ENCODE data around the gene CACNA2D2. TPM values are rescaled to one million over a fixed set of nuclear protein-coding genes. Genes with fewer than 3 reads are reported as not detected.

CACNA2D2 gene
- total RNA-seq, result under 1 TPM; 0.45 to 0.55 TPM

DNA sequence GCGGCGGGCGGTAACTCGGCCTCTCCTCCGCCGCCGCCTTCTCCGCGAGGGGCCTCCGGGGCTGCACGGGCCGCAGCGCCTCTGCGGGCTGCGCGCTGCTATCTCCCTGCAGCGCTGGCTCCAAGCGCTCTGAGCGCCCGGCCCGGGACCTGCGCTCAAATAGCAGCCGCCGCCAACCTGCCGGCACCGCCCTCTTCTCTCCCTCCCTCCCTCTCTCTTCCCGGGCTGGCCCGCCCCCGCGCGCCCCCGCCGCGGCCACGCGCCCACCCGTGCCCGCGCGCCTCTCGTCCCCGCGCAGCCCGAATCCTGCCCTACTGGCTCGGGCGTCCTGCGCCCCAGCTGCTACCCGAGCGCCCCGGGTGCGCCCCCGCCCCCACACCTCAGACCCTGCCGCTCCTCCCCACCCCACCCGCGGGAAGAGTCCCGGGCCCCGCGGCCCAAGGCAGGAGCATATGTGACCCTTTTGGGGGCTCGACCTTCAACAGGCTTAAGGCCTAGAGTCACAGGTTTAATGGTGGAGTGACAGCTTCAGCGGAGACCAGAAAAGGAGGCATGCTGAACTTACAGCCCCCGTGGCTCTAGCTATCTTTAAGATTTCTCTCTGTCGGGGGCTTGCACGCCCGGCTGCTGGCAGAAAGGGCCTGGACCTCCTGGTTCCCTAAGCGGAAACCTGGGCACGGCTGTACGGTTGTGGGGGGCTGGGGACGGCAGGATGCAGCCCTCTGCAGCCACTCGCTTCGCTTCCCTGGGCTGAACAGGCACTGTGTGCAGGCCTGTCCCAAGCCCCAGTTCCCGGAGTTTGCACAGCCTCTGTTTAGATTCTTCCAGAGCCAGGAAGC, at the start of gene CACNA2D2:
Gene CACNA2D2, minus strand, starts transcription at position 131 of the 839 bp plus-strand sequence. CDS start 211 bp downstream, outside the sequence.
- peak; percentile 47 for DNase-seq
- H3K4me1 Mint-ChIP-seq, result peaks cover 3% of the 10 kb centered on the region
- peak within 1 kb of the TSS; percentile 43 for H3K4me3 Mint-ChIP-seq
- ChIA-PET CTCF (no interaction called here), POLR2A (interaction anchor here (1.0 kb wide), 1 partner anchor 10 kb away, joined by 3 read pairs; no protein-coding TSS in a partner anchor)
- H3K27ac Mint-ChIP-seq, result no peak within 1 kb of the TSS
- peaks cover 48% of the 10 kb centered on the region for H3K27me3 Mint-ChIP-seq
- H3K36me3 Mint-ChIP-seq (ENCODE audit: low read depth), result no peaks in the 10 kb centered on the region
- no peaks in the 10 kb centered on the region for H3K9me3 Mint-ChIP-seq

DNA sequence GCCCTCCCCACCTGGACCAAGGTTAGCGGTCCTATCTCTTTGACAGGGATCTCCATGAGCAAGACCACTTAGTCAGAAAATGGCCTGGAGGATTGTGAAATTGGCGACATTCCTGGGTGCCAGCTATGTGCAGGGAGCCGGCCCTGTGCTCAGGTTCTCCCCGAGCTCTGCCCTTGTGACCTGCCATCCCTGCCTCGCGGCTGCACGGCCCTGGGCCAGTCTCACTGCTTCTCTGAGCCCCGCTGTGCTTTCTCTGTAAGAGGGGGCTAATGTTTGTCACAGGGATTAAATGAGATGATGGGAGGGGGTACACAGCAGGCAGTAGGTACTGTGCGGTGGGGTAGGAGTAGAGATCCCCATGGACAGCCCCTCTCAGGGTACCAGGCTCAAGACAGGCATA, 49.2 kb upstream of the CACNA2D2 start:
- no peak for DNase-seq
- H3K27ac Mint-ChIP-seq, result no peak overlapping the region
- H3K9me3 Mint-ChIP-seq, result no peaks in the 10 kb centered on the region
- no peak overlapping the region for H3K4me3 Mint-ChIP-seq
- H3K4me1 Mint-ChIP-seq, result peaks cover 10% of the 10 kb centered on the region
- POLR2A ChIA-PET, result interaction anchor here (3.9 kb wide), 1 partner anchor 18 kb away, joined by 27 read pairs; the partner anchor contains the start of gene HEMK1
- CTCF ChIA-PET, result interaction anchor here (0.6 to 2.0 kb wide), 2 partner anchors 61 to 206 kb away, joined by 3 to 9 read pairs; no protein-coding TSS in a partner anchor
- no peaks in the 10 kb centered on the region for H3K36me3 Mint-ChIP-seq (ENCODE audit: low read depth)
- H3K27me3 Mint-ChIP-seq, result no peaks in the 10 kb centered on the region

DNA sequence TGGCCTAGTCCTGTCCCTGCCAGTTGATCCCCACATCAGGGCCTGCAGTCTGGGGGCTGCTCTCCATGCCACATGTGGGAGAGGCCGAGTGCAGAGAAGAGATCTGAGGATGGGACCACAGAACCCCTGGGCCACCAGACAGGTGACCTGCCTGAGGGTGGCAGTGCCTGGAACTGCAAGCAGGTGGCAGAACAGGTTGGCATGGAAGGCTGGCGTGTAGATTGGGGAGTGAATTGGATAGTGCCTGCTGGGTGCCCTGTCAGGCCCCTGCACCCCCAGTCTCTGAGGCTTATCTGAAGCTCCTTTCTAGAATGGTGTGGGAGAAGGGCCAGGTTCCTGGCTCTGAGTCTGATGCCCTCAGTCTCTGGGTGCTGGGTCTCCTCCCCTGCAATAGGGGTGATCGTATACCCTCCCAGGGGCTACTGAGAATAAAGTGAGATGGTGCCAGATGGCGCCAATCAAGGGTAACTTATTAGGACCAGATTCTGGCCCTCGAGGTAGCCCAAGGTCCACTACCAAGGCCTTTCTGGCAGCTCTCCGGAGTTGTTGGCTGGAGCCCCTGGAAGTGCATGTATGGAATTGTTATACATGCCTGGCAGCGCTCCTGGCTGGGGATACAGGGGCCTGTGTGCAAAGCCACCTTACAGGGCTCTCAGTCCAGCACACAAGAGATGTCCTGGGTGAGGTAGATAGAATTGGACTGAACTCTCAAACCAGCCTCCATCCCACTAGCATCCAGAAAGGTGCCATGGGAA, 48.4 kb upstream of the CACNA2D2 start:
- no peaks in the 10 kb centered on the region for H3K36me3 Mint-ChIP-seq (ENCODE audit: low read depth)

GRCh38 chr3:50551054-50551659, 47.7 kb upstream of the CACNA2D2 start:
- no peak overlapping the region for H3K4me3 Mint-ChIP-seq
- H3K36me3 Mint-ChIP-seq (ENCODE audit: low read depth), result no peaks in the 10 kb centered on the region
- no peaks in the 10 kb centered on the region for H3K9me3 Mint-ChIP-seq
- DNase-seq, result no peak
- ChIA-PET CTCF (interaction anchor here (0.7 to 2.0 kb wide), 10 partner anchors 9 to 201 kb away, joined by 3 to 9 read pairs (median 3); partner anchors contain the start of genes C3orf18, CISH, CYB561D2 and HEMK1), POLR2A (interaction anchor here (0.6 to 1.6 kb wide), 4 partner anchors 9 to 214 kb away, joined by 3 read pairs; no protein-coding TSS in a partner anchor)
- no peak overlapping the region for H3K27ac Mint-ChIP-seq
- H3K27me3 Mint-ChIP-seq, result no peaks in the 10 kb centered on the region
- H3K4me1 Mint-ChIP-seq, result peaks cover 10% of the 10 kb centered on the region

More for the DNA sequence above, 48.4 kb upstream of the CACNA2D2 start:
- POLR2A ChIA-PET, result interaction anchor here (0.6 to 1.6 kb wide), 2 partner anchors 9 to 215 kb away, joined by 3 read pairs; no protein-coding TSS in a partner anchor
- DNase-seq, result no peak
- Mint-ChIP-seq H3K27me3 (no peaks in the 10 kb centered on the region), H3K9me3 (no peaks in the 10 kb centered on the region), H3K27ac (no peak overlapping the region), H3K4me1 (peaks cover 10% of the 10 kb centered on the region), H3K4me3 (no peak overlapping the region)
- CTCF ChIA-PET, result interaction anchor here (0.6 to 2.0 kb wide), 6 partner anchors 9 to 205 kb away, joined by 3 to 9 read pairs (median 4); partner anchors contain the start of gene C3orf18

GRCh38 chr3:50550079-50550736, 46.8 kb upstream of the CACNA2D2 start:
- DNase-seq, result peak; percentile 73
- H3K36me3 Mint-ChIP-seq (ENCODE audit: low read depth), result no peaks in the 10 kb centered on the region
- POLR2A ChIA-PET, result interaction anchor here (1.0 to 1.6 kb wide), 4 partner anchors 20 to 213 kb away, joined by 3 read pairs; no protein-coding TSS in a partner anchor
- CTCF ChIA-PET, result interaction anchor here (0.8 to 1.9 kb wide), 11 partner anchors 16 to 200 kb away, joined by 3 to 10 read pairs (median 3); partner anchors contain the start of genes C3orf18, CYB561D2, HEMK1 and NPRL2
- peaks cover 8% of the 10 kb centered on the region for H3K4me1 Mint-ChIP-seq
- no peak overlapping the region for H3K4me3 Mint-ChIP-seq
- H3K27me3 Mint-ChIP-seq, result no peaks in the 10 kb centered on the region
- H3K27ac Mint-ChIP-seq, result no peak overlapping the region
- H3K9me3 Mint-ChIP-seq, result no peaks in the 10 kb centered on the region

GRCh38 chr3:50549226-50549625, 45.8 kb upstream of the CACNA2D2 start:
- H3K9me3 Mint-ChIP-seq, result no peaks in the 10 kb centered on the region
- no peak overlapping the region for H3K4me3 Mint-ChIP-seq
- peaks cover under 1% of the 10 kb centered on the region for H3K4me1 Mint-ChIP-seq
- ChIA-PET CTCF (interaction anchor here (0.7 to 1.9 kb wide), 7 partner anchors 17 to 202 kb away, joined by 3 to 10 read pairs (median 4); partner anchors contain the start of gene C3orf18), POLR2A (interaction anchor here (0.6 to 1.9 kb wide), 4 partner anchors 10 to 971 kb away, joined by 3 to 5 read pairs (median 4); no protein-coding TSS in a partner anchor)
- H3K27me3 Mint-ChIP-seq, result peaks cover 3% of the 10 kb centered on the region
- H3K36me3 Mint-ChIP-seq (ENCODE audit: low read depth), result no peaks in the 10 kb centered on the region
- no peak overlapping the region for H3K27ac Mint-ChIP-seq
- DNase-seq, result no peak

DNA sequence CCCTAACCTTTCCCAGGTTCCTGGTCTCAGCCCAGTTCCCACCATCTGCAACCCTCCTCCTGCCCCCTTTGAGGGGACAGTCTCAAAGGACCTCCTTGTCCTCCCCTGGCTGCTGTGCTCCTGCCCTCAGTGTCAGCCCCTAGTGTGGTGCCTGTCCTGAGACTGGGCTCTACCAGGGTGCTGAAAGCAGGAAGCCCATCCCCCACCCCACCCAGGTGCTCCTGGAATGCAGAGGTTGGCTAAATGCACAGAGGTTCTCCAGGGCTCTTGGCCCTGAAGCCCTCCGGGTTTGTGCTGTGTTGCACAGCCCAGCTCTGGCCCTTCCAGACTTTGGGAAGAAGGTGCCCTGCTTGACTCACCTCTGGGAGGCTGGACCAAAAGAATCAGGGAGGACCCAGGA, 42.3 kb upstream of the CACNA2D2 start:
- ChIA-PET CTCF (interaction anchor here (0.6 to 1.5 kb wide), 6 partner anchors 24 to 198 kb away, joined by 3 to 6 read pairs (median 4); no protein-coding TSS in a partner anchor), POLR2A (no interaction called here)
- Mint-ChIP-seq H3K27me3 (peaks cover 9% of the 10 kb centered on the region), H3K36me3 (ENCODE audit: low read depth) (no peaks in the 10 kb centered on the region), H3K4me3 (no peak overlapping the region), H3K9me3 (no peaks in the 10 kb centered on the region), H3K4me1 (no peaks in the 10 kb centered on the region), H3K27ac (no peak overlapping the region)
- DNase-seq, result no peak

GRCh38 chr3:50542177-50543034, 39.0 kb upstream of the CACNA2D2 start:
- Mint-ChIP-seq H3K4me3 (no peak overlapping the region), H3K27me3 (peaks cover 20% of the 10 kb centered on the region), H3K4me1 (no peaks in the 10 kb centered on the region), H3K36me3 (ENCODE audit: low read depth) (no peaks in the 10 kb centered on the region), H3K9me3 (no peaks in the 10 kb centered on the region), H3K27ac (no peak overlapping the region)
- POLR2A ChIA-PET, result interaction anchor here (0.9 to 1.2 kb wide), 4 partner anchors 9 to 195 kb away, joined by 3 to 4 read pairs (median 3); partner anchors contain the start of gene HEMK1
- CTCF ChIA-PET, result interaction anchor here (0.6 to 3.1 kb wide), 24 partner anchors 9 to 194 kb away, joined by 3 to 35 read pairs (median 6); partner anchors contain the start of genes C3orf18, CYB561D2, HEMK1 and NPRL2
- peak; percentile 67 for DNase-seq

- DNase-seq, result no peak
- CTCF ChIA-PET, result no interaction called here
- no peaks in the 10 kb centered on the region for H3K4me1 Mint-ChIP-seq
- H3K4me3 Mint-ChIP-seq, result no peak overlapping the region
- H3K27me3 Mint-ChIP-seq, result peaks cover 25% of the 10 kb centered on the region
- no peak overlapping the region for H3K27ac Mint-ChIP-seq
- no peaks in the 10 kb centered on the region for H3K36me3 Mint-ChIP-seq (ENCODE audit: low read depth)
- no peaks in the 10 kb centered on the region for H3K9me3 Mint-ChIP-seq
- POLR2A ChIA-PET, result no interaction called here
Measured at GRCh38 chr3:50539356-50540286, 36.2 kb upstream of the CACNA2D2 start.

GRCh38 chr3:50537421-50538129, 34.1 kb upstream of the CACNA2D2 start:
- Mint-ChIP-seq H3K9me3 (no peaks in the 10 kb centered on the region), H3K4me3 (no peak overlapping the region), H3K27me3 (peaks cover 33% of the 10 kb centered on the region), H3K36me3 (ENCODE audit: low read depth) (no peaks in the 10 kb centered on the region), H3K27ac (no peak overlapping the region), H3K4me1 (no peaks in the 10 kb centered on the region)
- ChIA-PET POLR2A (no interaction called here), CTCF (interaction anchor here (0.7 to 1.5 kb wide), 2 partner anchors 20 to 86 kb away, joined by 3 to 5 read pairs; no protein-coding TSS in a partner anchor)
- no peak for DNase-seq
